Activated CD8-positive, alpha-beta memory T cell treated with anti-CD3 and anti-CD28 coated beads, Interleukin-2, amount 50 U/mL, for 1 hour (primary cell): ENCODE measurements around the gene TRMT2A.

Experiments used
- DNase-seq: peaks from one replicate; pipeline ENCODE4 v3.0.0-alpha.2; 2020; ENCODE audit errors: extremely low read depth

Gene TRMT2A

GRCh38 chr22:20135265-20135664 is 18.2 kb upstream of the TRMT2A start:
- no peak for DNase-seq

- DNase-seq, result no peak
Observed at GRCh38 chr22:20133930-20134549, 17.0 kb upstream of the TRMT2A start.

- no peak for DNase-seq
Observed at GRCh38 chr22:20132686-20133246, 15.7 kb upstream of the TRMT2A start.

DNA sequence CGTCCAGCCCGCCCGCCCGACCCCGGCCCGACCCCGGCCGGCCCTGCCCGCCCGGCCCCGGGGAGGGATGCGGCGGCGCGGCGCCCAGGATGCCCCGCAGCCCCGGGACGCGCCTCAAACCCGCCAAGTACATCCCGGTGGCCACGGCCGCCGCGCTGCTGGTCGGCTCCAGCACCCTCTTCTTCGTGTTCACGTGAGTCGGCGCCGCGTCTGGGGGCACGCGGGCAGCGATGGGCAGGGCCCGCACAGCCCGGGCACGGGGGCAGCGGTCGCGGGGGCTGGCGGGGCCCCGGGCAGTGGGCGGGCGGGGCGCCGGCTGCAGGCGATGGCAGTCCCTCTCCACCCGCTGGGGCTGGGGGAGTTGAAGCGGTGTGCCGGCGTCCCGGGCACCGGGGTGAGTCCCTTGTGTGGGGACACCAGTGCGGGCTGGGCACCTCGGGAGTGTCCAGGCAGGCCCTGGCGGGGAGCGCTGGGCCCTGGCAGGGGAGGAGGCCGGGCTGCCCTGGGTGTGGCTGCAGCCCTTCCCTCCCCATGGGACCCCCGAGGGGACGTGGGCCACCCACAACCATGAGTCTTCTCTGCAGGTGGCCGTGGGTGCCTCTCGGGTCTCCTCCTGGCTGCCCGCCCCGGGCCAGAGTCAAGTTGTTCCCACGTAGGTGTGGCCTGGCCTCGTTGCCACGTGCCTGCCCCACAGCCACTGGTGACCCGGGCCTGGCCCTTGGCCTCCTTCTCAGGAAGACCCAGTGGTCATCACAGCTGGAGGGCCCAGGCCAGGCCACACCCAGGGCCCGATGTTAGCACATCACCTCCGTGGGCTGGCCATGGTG is 15.0 kb upstream of the TRMT2A start:
- no peak for DNase-seq

DNA sequence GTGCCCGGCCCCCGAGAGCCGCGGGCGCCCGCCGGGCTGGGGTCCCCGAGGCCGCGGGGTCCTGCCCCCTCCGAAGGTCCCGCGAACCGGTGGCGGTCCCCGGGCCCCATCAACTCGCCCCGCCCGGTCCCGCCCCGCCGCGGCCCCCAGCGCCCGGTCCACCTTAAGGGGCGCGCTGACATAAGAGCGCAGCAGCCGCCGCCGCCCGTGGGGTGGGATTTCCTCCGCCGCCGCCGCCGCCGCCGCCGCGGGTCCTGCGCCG is 14.5 kb upstream of the TRMT2A start, which contains the start of gene ZDHHC8:
TSS of gene ZDHHC8 (plus strand) at position 208 of the 262 bp plus-strand sequence. CDS start 144 bp downstream, outside the sequence.
- DNase-seq, result no peak

DNA sequence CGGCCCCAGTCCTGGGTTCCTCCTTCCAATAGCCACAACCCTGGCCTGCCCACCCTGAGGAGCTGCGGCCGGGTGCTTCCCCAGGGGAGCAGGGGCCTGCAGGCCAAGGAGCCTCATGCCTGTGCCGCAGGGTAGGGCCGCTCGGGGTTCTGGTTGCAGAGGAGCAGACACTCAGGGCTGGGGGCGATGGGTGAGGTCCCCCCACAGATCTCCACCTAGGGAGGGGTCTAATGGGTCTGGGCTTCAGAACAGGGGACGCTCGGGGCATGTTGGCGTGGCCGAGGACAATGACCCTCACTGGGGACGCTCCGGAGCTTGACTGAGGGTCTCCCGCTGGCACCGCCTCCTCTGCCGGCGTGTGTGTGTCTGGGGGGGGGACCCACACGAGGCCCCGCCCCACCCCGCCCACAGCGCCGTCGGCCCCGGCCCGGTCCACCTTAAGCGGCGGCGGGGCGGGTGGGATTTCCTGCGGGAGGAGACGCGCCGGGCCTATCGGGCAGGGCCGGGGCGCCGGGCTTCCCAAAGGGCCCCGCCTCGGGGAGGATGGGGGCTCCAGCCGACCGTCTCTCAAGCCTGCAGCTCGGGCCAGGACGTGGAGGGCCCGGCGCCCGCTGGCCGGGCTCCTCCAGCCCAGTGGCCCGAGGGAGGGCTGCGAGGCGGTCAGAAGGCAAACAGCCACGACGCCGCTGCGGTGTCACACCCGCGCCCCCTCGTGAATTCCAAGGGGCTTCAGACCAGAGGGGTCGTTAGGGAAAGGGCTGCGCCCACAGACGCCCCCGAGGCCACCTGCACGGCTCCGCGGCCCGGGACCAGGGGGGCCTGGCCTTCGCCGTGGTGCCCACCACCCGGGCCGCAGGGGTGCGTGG is 13.9 kb upstream of the TRMT2A start:
- DNase-seq, result peak; percentile 58

DNA sequence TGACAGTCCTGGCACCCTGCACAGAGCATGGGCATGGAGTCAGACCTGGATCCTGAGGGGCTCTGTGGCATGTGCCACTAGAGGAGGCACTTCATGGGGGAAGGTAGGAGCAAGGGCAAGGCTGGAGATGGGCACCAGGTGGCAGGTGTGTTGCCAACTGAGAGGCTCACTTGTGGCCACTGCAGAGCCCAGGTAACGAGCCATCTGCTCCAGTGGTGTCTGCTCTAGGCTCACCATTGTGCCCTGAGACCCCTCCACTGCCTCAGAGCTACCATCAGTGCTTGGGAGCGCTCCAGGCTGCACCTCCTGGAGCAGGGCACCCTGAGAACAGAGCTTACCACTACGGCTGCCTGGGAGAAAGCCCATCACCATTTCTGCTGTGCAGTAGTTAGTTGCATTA is 13.3 kb upstream of the TRMT2A start:
- DNase-seq, result no peak

GRCh38 chr22:20129747-20130014 is 12.7 kb upstream of the TRMT2A start:
- no peak for DNase-seq

DNA sequence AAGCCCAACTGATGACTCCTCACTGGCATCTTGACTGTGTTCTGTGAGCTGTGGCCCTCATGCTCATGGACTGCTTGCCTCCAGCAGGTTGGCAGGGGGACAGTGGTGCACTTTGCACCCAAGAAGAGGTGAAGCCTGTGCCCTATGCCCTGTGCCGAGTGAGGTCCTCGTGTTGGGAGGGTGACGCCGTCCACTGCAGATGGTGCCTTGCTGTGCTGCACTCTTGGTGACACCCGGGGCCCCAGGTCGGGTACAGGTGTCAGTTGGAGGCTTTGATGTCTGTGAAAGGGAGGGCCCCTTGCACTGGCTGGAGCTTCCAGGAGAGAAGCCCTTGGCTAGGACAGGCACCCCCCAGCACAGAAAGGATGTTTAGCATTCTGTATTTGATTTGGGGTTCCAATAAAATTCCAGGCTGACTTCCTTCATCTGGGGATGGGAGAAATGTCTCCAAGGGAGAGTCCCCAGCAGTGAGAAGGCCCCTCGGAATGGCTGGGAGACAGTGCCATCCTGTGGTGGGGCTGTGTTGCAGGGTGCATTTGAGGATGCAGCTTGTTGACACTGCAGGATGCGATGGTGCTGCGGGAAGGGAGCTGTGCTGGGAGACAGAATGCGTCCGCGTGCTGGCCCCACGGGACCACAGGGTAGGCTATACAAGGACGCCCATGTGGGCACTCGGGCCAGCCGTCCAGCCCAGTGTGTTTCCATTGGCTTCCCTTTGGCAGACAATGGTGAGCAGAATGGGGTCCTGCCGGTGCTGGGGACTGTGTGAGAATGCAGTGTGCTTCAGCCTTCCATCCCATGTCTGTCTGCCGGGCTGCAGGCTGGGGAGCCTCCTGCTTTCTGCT is 12.1 kb upstream of the TRMT2A start:
- no peak for DNase-seq

- no peak for DNase-seq
Observed at GRCh38 chr22:20128619-20128901, 11.5 kb upstream of the TRMT2A start.

DNA sequence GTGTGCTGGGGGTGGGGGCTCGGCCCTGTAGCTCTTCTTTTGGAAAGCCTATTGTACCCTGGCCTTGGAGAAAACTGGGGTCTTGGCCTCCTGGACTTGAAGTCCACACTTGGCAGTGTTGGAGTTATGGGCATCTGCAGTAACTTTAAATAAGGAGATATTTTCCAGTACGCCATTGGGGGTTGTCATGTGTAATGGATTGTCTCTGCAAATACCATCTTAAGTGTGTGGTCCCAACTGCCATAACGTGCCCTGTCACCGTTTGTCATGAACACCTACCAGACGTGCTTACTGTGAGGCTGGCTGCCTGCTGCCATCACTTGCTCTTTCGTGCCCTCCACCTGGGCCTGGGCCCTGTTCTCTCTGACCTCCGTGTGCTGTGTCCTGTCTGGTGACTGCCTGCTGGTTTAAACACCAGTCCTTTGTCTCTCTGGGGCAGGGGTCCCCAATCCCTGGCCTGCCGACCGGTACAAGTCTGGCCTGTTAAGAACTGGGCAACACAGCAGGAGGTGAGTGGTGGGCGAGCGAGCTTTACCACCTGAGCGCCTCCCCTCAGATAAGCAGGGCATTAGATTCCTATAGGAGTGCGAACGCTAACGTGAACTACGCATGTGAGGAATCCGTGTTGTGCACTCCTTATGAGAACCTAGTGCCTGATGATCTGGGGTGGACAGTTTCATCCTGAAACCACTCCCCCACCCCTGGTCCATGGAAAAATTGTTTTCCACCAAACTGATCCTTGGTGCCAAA is 11.0 kb upstream of the TRMT2A start:
- DNase-seq, result no peak

DNA sequence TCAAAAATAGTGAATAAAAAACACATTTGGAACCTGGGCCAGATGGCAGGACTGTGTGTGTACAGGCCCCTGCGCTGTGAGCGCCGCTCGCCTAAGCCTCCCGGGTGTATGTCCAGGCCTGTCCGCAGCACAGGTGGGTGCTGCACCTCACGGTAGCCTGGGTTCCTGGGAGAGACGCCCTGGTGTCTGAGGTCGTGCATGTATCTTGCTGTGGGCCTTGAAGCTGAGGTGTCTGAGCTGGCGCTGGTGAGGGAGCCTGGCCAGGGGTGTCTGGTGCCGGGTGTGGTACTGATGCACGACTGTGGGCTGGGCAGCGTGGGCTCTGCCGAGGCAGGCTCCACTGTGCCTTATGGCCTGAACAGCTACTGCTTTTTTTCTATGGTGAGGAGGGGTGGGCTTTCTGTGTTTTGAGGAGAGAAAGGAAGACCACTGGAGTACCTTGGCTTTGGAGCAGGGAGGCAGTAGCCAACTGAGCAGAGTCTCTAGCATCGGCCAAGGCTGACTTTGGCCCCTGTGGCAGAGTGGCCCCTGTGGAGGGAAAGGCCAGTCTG is 10.4 kb upstream of the TRMT2A start:
- DNase-seq, result no peak

DNA sequence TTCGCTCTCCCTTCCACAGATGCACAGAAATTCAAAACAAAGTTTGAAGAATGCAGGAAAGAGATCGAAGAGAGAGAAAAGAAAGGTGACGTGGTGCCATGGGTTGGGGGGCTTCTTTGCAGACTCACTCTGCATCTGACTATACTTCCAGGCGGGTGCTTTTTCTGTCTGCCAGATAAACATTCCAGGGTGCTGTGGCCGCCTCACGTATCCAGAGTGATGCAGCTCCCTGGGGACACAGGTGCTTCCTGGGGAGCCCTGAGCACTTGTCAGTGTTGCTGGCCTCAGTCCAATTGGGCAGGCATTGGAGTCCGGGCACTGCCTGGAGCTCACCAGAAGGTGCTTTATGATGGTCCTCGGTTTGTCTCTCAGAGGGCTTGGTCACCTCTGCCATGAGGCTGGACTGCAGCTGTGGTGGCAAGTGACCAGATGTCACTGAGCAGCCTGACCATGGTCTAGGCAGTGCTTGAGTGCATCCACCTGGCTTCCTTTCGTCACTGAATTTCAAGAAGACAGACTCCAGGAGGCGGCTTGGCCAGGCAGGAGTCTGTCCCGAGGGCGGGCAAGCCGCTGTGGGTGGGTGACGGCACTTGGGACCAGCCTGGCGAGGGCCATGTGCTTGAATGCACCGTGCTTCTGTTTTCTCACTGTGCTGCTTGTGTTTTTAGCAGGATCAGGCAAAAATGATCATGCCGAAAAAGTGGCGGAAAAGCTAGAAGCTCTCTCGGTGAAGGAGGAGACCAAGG is 9.4 kb upstream of the TRMT2A start:
- DNase-seq, result no peak

DNA sequence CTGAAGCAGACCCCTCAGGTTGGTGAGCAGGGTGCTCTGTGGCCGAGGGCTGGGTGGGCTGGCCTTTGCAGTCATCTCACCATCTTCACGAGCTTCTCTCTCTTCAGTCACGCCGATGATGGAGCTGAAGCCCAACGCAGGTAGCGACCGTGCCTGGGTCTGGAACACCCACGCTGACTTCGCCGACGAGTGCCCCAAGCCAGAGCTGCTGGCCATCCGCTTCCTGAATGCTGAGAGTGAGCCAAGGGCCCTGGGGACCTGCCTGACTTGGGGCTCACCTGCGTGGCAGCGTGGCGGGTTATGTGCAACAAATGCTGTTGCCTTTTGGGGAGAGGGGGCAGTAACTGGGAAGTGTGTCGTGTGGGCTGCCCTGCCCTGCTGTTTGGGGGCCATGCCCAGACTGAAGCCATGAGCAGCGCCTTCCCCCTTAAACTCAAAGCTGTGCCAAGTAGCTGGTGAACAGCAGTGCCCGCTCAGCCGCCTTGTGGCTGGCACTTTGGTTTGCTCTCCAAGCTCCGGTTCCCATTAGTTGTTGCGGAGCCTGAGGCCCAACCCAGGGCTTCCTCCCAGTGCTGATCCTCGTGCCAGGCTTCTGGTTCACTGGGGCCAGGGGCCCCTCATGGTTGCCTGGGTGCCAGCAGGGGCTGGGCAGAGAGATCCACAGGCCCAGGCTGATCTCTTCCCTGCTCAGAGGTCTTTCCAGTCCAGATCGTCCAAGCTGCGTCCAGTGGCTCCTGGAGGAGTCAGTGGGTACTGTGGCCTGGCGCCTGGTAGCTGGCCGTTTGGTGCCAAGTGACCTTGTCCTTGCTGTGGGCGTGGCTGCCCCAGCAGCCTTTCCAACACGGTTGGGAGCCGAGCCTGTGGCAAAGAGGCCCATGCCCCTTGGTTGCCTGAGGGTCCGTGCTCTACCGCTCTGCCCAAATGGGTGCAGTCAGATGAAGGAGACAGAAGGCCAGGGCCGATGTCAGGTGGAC is 8.5 kb upstream of the TRMT2A start:
- no peak for DNase-seq

- no peak for DNase-seq
Observed at GRCh38 chr22:20124083-20124787, 7.2 kb upstream of the TRMT2A start.

DNA sequence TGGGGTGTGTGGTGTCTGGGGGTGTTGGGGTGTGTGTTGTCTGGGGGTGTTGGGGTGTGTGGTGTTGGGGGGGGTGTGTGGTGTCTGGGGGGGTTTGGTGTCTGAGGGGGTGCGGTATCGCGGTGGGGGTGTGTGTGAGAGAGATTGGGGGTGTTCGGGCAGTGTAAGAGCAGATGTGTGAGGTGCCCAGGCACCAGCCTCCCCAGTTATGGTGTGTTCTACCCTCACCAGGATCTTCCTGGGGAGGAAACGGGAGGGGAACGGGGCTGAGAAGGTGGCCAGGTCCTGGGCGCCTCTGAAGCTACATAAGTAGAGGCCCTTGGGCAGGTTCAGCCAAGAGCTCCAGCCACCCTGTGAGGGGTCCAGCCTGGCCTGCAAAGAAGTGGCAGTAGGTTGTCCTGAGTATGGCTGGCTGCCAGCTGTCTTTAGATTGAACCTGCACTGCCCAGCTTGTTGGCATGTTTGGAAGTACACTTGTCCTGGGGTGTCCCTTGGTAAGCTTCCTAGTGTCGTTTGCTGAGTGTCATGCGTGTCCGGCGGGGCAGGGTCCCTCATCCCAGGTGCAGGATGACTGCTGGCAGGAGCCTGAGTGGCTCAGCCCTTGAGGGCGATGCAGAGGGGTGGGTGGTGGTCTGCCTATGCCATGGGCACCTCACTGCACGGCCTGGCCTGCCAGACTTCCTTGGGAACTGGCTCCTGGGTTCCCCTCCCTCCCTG is 6.5 kb upstream of the TRMT2A start:
- DNase-seq, result no peak

- DNase-seq, result no peak
Observed at GRCh38 chr22:20121856-20122415, 4.9 kb upstream of the TRMT2A start.
